GM19324 (cell line): ENCODE data around the gene RMND1.
"Not testable (repeated sequence)": the region's sequence is repeated elsewhere in the genome, so short reads cannot be mapped to it uniquely, and the experiment has no call there.

Source experiments
- ATAC-seq: cut with Tn5 transposase; IDR thresholded peaks from one replicate; pipeline ENCODE4 v1.9.1; 2021; ENCODE audit warnings: mild to moderate bottlenecking, moderate library complexity; ENCODE audit not compliant: unreplicated experiment, low FRiP score

Gene RMND1

DNA sequence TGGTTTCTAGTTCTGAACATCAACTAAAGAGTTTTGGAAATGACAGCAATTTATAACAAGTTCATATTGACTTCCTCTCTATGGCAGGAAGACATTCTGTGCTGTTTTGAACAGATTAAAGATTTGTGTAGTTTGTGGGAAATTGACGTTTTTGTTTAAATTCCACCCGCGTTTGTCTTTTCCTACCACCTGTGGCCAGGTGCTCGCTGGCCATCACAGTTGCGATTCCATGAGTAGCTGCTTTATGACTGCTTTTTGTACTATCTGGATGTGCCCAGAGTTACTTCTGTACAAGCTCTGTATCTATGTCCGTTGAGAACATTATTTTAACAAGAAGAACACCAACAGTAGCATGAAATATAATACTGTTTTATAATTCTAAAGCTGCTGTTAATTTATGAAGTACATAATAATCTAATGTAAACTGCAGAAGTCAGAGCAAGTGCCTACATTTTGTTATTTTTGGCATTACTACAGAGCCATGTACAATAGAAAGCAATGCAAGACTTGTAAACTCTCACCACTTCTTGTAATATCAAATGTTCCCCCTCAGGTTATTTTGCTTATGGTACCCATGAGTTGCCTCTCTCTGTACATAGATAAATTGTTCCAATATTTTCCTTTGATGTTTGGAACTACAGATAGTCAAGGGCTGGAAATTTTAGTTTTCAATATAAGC is 94.0 kb downstream of the RMND1 start:
- ATAC-seq, result no peak

DNA sequence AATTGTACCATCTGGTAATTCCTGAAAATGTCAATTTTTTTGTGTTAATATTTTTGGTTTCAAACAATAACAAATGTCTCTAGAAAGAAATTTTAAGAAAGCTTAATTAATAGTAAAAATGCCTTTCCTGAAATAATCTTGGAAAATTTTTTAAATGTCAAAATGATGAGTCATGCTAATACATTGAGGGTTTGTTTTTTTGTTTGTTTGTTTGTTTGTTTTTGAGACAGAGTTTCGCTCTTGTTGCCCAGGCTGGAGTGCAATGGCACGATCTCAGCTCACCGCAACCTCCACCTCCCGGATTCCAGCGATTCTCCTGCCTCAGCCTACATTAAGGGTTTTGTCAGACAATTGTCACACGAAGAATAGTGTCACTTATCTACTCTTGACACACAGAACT is 94.9 kb downstream of the RMND1 start:
- ATAC-seq, result not testable (repeated sequence)
